ENCODE data around the gene TDRD9. TPM values are rescaled to one million over a fixed set of nuclear protein-coding genes. Genes with fewer than 3 reads are reported as not detected.

TDRD9 gene
- total RNA-seq, 5 donors from 2014 or later (not counting 1 experiment from before 2014, with no cell fraction given), result 0.43 to 1.3 (median 0.56) TPM

GRCh38 chr14:104086661-104087461 is 158.6 kb downstream of the TDRD9 start:
- CTCF ChIA-PET, result interaction anchor here in 1 of 2 donors (0.9 kb wide), 1 partner anchor 9 kb away, joined by 3 read pairs; no protein-coding TSS in a partner anchor
- Histone ChIP-seq H3K9me3 (no peaks in the 10 kb centered on the region), H3K27ac (ENCODE audit: low read length) (no peak overlapping the region), H3K4me3 (ENCODE audit: control insufficient read depth in 1 of 2, extremely low read depth in 1 of 2, low read length in 1 of 2) (no peak overlapping the region), H3K27me3 (replicated peaks in 1 of 2; ENCODE audit: control insufficient read depth in 2 of 2, extremely low read depth in 1 of 2, insufficient read depth in 2 of 2, low read length in 1 of 2) (peaks cover 0 to 44% of the 10 kb centered on the region in 2 experiments), H3K36me3 (ENCODE audit: control insufficient read depth in 2 of 2, extremely low read depth in 1 of 2, insufficient read depth in 1 of 2, low read length in 1 of 2) (no peaks in the 10 kb centered on the region), H3K4me1 (ENCODE audit: control insufficient read depth in 1 of 2, extremely low read depth in 1 of 2, insufficient read depth in 2 of 2, low read length in 2 of 2) (peaks cover 0 to 4% of the 10 kb centered on the region in 2 experiments)
- Mint-ChIP-seq H3K9me3 (no peaks in the 10 kb centered on the region), H3K27ac (no peak overlapping the region), H3K27me3 (peaks cover 15 to 31% of the 10 kb centered on the region in 2 donors), H3K4me1 (peaks cover 0 to 4% (median 3%) of the 10 kb centered on the region in 3 donors), H3K36me3 (no peaks in the 10 kb centered on the region), H3K4me3 (peak overlapping the region in 1 of 3 donors; percentile 50)
- DNase-seq (no peak), ATAC-seq (replicated peaks in 1 of 4) (no peak)
- POLR2A ChIA-PET, result no interaction called here
- 82% methylated on average over 14 of the region's 16 CpGs for WGBS (ENCODE audit: insufficient coverage)

GRCh38 chr14:104087505-104087904 is 159.2 kb downstream of the TDRD9 start:
- CTCF ChIA-PET, result no interaction called here

GRCh38 chr14:104087981-104088850 is 160.0 kb downstream of the TDRD9 start:
- no peak overlapping the region for H3K27ac ChIP-seq (ENCODE audit: low read length)
- Mint-ChIP-seq H3K27ac (no peak overlapping the region), H3K36me3 (no peaks in the 10 kb centered on the region), H3K4me3 (no peak overlapping the region), H3K27me3 (peaks cover 12 to 23% of the 10 kb centered on the region in 2 donors), H3K4me1 (peaks cover 0 to 4% (median 3%) of the 10 kb centered on the region in 3 donors), H3K9me3 (no peaks in the 10 kb centered on the region)
- peaks cover 0 to 39% of the 10 kb centered on the region in 2 experiments for H3K27me3 ChIP-seq (replicated peaks in 1 of 2; ENCODE audit: control insufficient read depth in 2 of 2, extremely low read depth in 1 of 2, insufficient read depth in 2 of 2, low read length in 1 of 2)
- peaks cover 0 to 4% of the 10 kb centered on the region in 2 experiments for H3K4me1 ChIP-seq (ENCODE audit: control insufficient read depth in 1 of 2, extremely low read depth in 1 of 2, insufficient read depth in 2 of 2, low read length in 2 of 2)
- CTCF ChIA-PET, result no interaction called here
- no peaks in the 10 kb centered on the region for H3K9me3 ChIP-seq
- POLR2A ChIA-PET, result no interaction called here
- H3K36me3 ChIP-seq (ENCODE audit: control insufficient read depth in 2 of 2, extremely low read depth in 1 of 2, insufficient read depth in 1 of 2, low read length in 1 of 2), result no peaks in the 10 kb centered on the region
- no peak for ATAC-seq (replicated peaks in 1 of 4)
- H3K4me3 ChIP-seq (ENCODE audit: control insufficient read depth in 1 of 2, extremely low read depth in 1 of 2, low read length in 1 of 2), result no peak overlapping the region
- DNase-seq, result no peak
- 80% methylated on average over 18 of the region's 23 CpGs for WGBS (ENCODE audit: insufficient coverage)

More at GRCh38 chr14:104087505-104087904, 159.2 kb downstream of the TDRD9 start:
- Mint-ChIP-seq H3K9me3 (no peaks in the 10 kb centered on the region), H3K36me3 (no peaks in the 10 kb centered on the region), H3K27ac (no peak overlapping the region), H3K27me3 (peaks cover 15 to 28% of the 10 kb centered on the region in 2 donors), H3K4me3 (no peak overlapping the region), H3K4me1 (peaks cover 0 to 4% (median 3%) of the 10 kb centered on the region in 3 donors)
- Histone ChIP-seq H3K4me1 (ENCODE audit: control insufficient read depth in 1 of 2, extremely low read depth in 1 of 2, insufficient read depth in 2 of 2, low read length in 2 of 2) (peaks cover 0 to 4% of the 10 kb centered on the region in 2 experiments), H3K4me3 (ENCODE audit: control insufficient read depth in 1 of 2, extremely low read depth in 1 of 2, low read length in 1 of 2) (no peak overlapping the region), H3K27me3 (replicated peaks in 1 of 2; ENCODE audit: control insufficient read depth in 2 of 2, extremely low read depth in 1 of 2, insufficient read depth in 2 of 2, low read length in 1 of 2) (peaks cover 0 to 40% of the 10 kb centered on the region in 2 experiments), H3K9me3 (no peaks in the 10 kb centered on the region), H3K27ac (ENCODE audit: low read length) (no peak overlapping the region), H3K36me3 (ENCODE audit: control insufficient read depth in 2 of 2, extremely low read depth in 1 of 2, insufficient read depth in 1 of 2, low read length in 1 of 2) (no peaks in the 10 kb centered on the region)
- DNase-seq (no peak), ATAC-seq (replicated peaks in 1 of 4) (no peak)
- 89% methylated on average over 7 of the region's 17 CpGs for WGBS (ENCODE audit: insufficient coverage)
- POLR2A ChIA-PET, result no interaction called here

- ATAC-seq (replicated peaks in 1 of 4) (no peak), DNase-seq (no peak)
- 88% methylated on average over 13 of the region's 20 CpGs for WGBS (ENCODE audit: insufficient coverage)
- H3K27me3 Mint-ChIP-seq, result peaks cover 7 to 10% of the 10 kb centered on the region in 2 donors
- POLR2A ChIA-PET, result no interaction called here
- no peak overlapping the region for H3K27ac Mint-ChIP-seq
- no peak overlapping the region for H3K4me3 ChIP-seq (ENCODE audit: control insufficient read depth in 1 of 2, extremely low read depth in 1 of 2, low read length in 1 of 2)
- no peaks in the 10 kb centered on the region for H3K9me3 Mint-ChIP-seq
- no peaks in the 10 kb centered on the region for H3K36me3 Mint-ChIP-seq
- peaks cover 0 to 39% of the 10 kb centered on the region in 2 experiments for H3K27me3 ChIP-seq (replicated peaks in 1 of 2; ENCODE audit: control insufficient read depth in 2 of 2, extremely low read depth in 1 of 2, insufficient read depth in 2 of 2, low read length in 1 of 2)
- H3K4me3 Mint-ChIP-seq, result no peak overlapping the region
- CTCF ChIA-PET, result no interaction called here
- peaks cover 3 to 7% (median 5%) of the 10 kb centered on the region in 3 donors for H3K4me1 Mint-ChIP-seq
- peaks cover 0 to 11% of the 10 kb centered on the region in 2 experiments for H3K4me1 ChIP-seq (ENCODE audit: control insufficient read depth in 1 of 2, extremely low read depth in 1 of 2, insufficient read depth in 2 of 2, low read length in 2 of 2)
- H3K36me3 ChIP-seq (ENCODE audit: control insufficient read depth in 2 of 2, extremely low read depth in 1 of 2, insufficient read depth in 1 of 2, low read length in 1 of 2), result no peaks in the 10 kb centered on the region
- H3K9me3 ChIP-seq, result no peaks in the 10 kb centered on the region
- no peak overlapping the region for H3K27ac ChIP-seq (ENCODE audit: low read length)
These were observed 162.0 kb downstream of the TDRD9 start for GRCh38 chr14:104090071-104090748.

GRCh38 chr14:104091061-104091926 is 163.0 kb downstream of the TDRD9 start:
- no peak for DNase-seq
- Histone ChIP-seq H3K4me3 (ENCODE audit: control insufficient read depth in 1 of 2, extremely low read depth in 1 of 2, low read length in 1 of 2) (no peak overlapping the region), H3K9me3 (no peaks in the 10 kb centered on the region), H3K27ac (ENCODE audit: low read length) (no peak overlapping the region), H3K4me1 (ENCODE audit: control insufficient read depth in 1 of 2, extremely low read depth in 1 of 2, insufficient read depth in 2 of 2, low read length in 2 of 2) (peaks cover 0 to 7% of the 10 kb centered on the region in 2 experiments), H3K36me3 (ENCODE audit: control insufficient read depth in 2 of 2, extremely low read depth in 1 of 2, insufficient read depth in 1 of 2, low read length in 1 of 2) (no peaks in the 10 kb centered on the region), H3K27me3 (replicated peaks in 1 of 2; ENCODE audit: control insufficient read depth in 2 of 2, extremely low read depth in 1 of 2, insufficient read depth in 2 of 2, low read length in 1 of 2) (peaks cover 0 to 34% of the 10 kb centered on the region in 2 experiments)
- 79% methylated on average over 25 of the region's 26 CpGs for WGBS (ENCODE audit: insufficient coverage)
- H3K36me3 Mint-ChIP-seq, result no peaks in the 10 kb centered on the region
- H3K9me3 Mint-ChIP-seq, result no peaks in the 10 kb centered on the region
- H3K4me1 Mint-ChIP-seq, result peaks cover 3 to 7% (median 5%) of the 10 kb centered on the region in 3 donors
- H3K27ac Mint-ChIP-seq, result no peak overlapping the region
- H3K4me3 Mint-ChIP-seq, result no peak overlapping the region
- POLR2A ChIA-PET, result no interaction called here
- CTCF ChIA-PET, result interaction anchor here in 1 of 2 donors (0.6 kb wide), 1 partner anchor 659 kb away, joined by 3 read pairs; no protein-coding TSS in a partner anchor
- ATAC-seq (replicated peaks in 1 of 4), result no peak
- H3K27me3 Mint-ChIP-seq, result peaks cover 7 to 13% of the 10 kb centered on the region in 2 donors

Data from T-cell (primary cell).